Measurements from ENCODE around the gene SAP130. TPM values are rescaled to one million over a fixed set of nuclear protein-coding genes. Genes with fewer than 3 reads are reported as not detected.

SAP130 gene
- total RNA-seq, 2 donors from 2014 or later, result 47.7 to 58.9 TPM

DNA sequence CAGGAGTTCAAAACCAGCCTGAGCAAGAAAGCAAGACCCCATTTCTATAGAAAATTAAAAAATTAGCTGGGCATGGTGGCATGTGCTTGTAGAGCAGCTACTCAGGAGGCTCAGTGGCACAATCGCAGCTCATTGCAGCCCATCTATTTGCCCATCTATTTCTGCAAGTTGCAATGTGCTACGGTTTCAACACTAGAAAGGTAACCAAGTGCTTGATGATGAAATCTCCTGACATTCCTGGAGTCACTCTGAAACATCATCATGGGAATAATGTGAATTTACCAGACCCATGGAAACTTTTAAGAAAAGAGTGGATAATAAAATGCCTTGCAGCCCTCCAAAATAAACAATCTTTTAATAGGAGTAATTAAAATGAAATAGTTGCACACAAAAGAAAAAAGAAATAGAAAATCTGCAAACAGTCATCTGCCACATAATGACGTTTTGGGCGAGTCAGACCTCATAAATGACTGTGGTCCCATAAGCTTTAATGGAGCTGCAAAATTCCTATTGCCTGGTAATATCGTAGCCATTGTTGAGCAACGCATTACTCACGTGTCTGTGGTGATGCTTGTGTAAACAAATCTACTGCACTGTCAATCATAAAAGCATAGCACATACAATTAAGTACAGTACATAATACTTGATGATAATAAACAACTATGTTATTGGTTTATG lies 95.5 kb downstream of the SAP130 start:
- H3K4me3 ChIP-seq (ENCODE audit: low read length), result no peak overlapping the region
- H3K4me1 Mint-ChIP-seq, result no peaks in the 10 kb centered on the region
- no peaks in the 10 kb centered on the region for H3K4me1 ChIP-seq (ENCODE audit: control insufficient read depth, insufficient read depth, low read length)
- no peak overlapping the region for H3K27ac ChIP-seq (ENCODE audit: low read depth, low read length)
- no peaks in the 10 kb centered on the region for H3K36me3 ChIP-seq (ENCODE audit: control insufficient read depth, insufficient read depth, low read length)
- no peaks in the 10 kb centered on the region for H3K9me3 ChIP-seq (ENCODE audit: control insufficient read depth, low read length)
- 96 to 98% methylated on average over 6 to 7 of the region's 7 CpGs for WGBS, 2 experiments (ENCODE audit: insufficient coverage in 1 of 2, insufficient read length in 1 of 2)
- H3K27ac Mint-ChIP-seq, result no peak overlapping the region
- H3K36me3 Mint-ChIP-seq (ENCODE audit: low read depth), result no peaks in the 10 kb centered on the region
- no peak overlapping the region for H3K4me3 Mint-ChIP-seq
- H3K27me3 ChIP-seq (ENCODE audit: control insufficient read depth, insufficient read depth, low read length, poor library complexity, severe bottlenecking), result no peaks in the 10 kb centered on the region
- TF ChIP-seq, protein P1, sequence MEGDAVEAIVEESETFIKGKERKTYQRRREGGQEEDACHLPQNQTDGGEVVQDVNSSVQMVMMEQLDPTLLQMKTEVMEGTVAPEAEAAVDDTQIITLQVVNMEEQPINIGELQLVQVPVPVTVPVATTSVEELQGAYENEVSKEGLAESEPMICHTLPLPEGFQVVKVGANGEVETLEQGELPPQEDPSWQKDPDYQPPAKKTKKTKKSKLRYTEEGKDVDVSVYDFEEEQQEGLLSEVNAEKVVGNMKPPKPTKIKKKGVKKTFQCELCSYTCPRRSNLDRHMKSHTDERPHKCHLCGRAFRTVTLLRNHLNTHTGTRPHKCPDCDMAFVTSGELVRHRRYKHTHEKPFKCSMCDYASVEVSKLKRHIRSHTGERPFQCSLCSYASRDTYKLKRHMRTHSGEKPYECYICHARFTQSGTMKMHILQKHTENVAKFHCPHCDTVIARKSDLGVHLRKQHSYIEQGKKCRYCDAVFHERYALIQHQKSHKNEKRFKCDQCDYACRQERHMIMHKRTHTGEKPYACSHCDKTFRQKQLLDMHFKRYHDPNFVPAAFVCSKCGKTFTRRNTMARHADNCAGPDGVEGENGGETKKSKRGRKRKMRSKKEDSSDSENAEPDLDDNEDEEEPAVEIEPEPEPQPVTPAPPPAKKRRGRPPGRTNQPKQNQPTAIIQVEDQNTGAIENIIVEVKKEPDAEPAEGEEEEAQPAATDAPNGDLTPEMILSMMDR (conservative IDR thresholded peaks at IDR 0.05), result no peak
- H3K9ac ChIP-seq (ENCODE audit: extremely low read depth, low read length, poor library complexity, severe bottlenecking), result no peak overlapping the region
- DNase-seq, result no peak
- no peaks in the 10 kb centered on the region for H3K27me3 Mint-ChIP-seq (ENCODE audit: insufficient read depth)
- no peaks in the 10 kb centered on the region for H3K9me3 Mint-ChIP-seq

DNA sequence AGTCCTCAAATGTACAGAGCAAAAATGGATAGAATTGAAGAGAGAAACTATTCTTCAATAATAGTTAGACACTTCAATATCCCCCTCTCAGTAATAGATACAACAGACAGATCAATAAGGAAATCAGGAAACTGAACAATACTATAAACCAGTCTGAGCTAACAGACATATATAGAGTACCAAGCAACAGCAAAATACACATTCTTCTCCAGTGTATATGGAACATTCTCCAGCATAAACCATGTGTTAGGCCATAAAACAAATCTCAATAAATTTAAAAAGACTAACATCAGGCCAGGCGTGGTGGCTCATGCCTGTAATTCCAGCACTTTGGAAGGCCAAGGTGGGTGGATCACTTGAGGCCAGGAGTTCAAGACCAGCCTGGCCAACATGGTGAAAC lies 98.4 kb downstream of the SAP130 start:
- TF ChIP-seq, protein P1 (conservative IDR thresholded peaks at IDR 0.05), result no peak
- WGBS, 2 experiments (ENCODE audit: insufficient coverage in 1 of 2, insufficient read length in 1 of 2), result 93% methylated on average over 1 of the region's 1 CpG; no CpG with 5 or more reads in 1 of the 2 experiments
- Histone ChIP-seq H3K4me3 (ENCODE audit: low read length) (no peak overlapping the region), H3K27ac (ENCODE audit: low read depth, low read length) (no peak overlapping the region), H3K27me3 (ENCODE audit: control insufficient read depth, insufficient read depth, low read length, poor library complexity, severe bottlenecking) (no peaks in the 10 kb centered on the region), H3K4me1 (ENCODE audit: control insufficient read depth, insufficient read depth, low read length) (peaks cover 3% of the 10 kb centered on the region), H3K9me3 (ENCODE audit: control insufficient read depth, low read length) (no peaks in the 10 kb centered on the region), H3K36me3 (ENCODE audit: control insufficient read depth, insufficient read depth, low read length) (no peaks in the 10 kb centered on the region), H3K9ac (ENCODE audit: extremely low read depth, low read length, poor library complexity, severe bottlenecking) (no peak overlapping the region)
- no peak for DNase-seq
- Mint-ChIP-seq H3K4me1 (no peaks in the 10 kb centered on the region), H3K4me3 (no peak overlapping the region), H3K27me3 (ENCODE audit: insufficient read depth) (no peaks in the 10 kb centered on the region), H3K27ac (no peak overlapping the region), H3K36me3 (ENCODE audit: low read depth) (no peaks in the 10 kb centered on the region), H3K9me3 (peaks cover 6% of the 10 kb centered on the region)

GRCh38 chr2:127927384-127927783 lies 100.5 kb downstream of the SAP130 start:
- Histone ChIP-seq H3K4me3 (ENCODE audit: low read length) (no peak overlapping the region), H3K9ac (ENCODE audit: extremely low read depth, low read length, poor library complexity, severe bottlenecking) (no peak overlapping the region), H3K4me1 (ENCODE audit: control insufficient read depth, insufficient read depth, low read length) (peaks cover 3% of the 10 kb centered on the region), H3K27ac (ENCODE audit: low read depth, low read length) (no peak overlapping the region), H3K27me3 (ENCODE audit: control insufficient read depth, insufficient read depth, low read length, poor library complexity, severe bottlenecking) (no peaks in the 10 kb centered on the region), H3K9me3 (ENCODE audit: control insufficient read depth, low read length) (no peaks in the 10 kb centered on the region), H3K36me3 (ENCODE audit: control insufficient read depth, insufficient read depth, low read length) (no peaks in the 10 kb centered on the region)
- Mint-ChIP-seq H3K36me3 (ENCODE audit: low read depth) (no peaks in the 10 kb centered on the region), H3K27ac (no peak overlapping the region), H3K9me3 (peaks cover 6% of the 10 kb centered on the region), H3K4me3 (no peak overlapping the region), H3K4me1 (no peaks in the 10 kb centered on the region), H3K27me3 (ENCODE audit: insufficient read depth) (no peaks in the 10 kb centered on the region)
- 91% methylated on average over 1 of the region's 3 CpGs; no CpG with 5 or more reads in 1 of the 2 experiments for WGBS, 2 experiments (ENCODE audit: insufficient coverage in 1 of 2, insufficient read length in 1 of 2)
- TF ChIP-seq, protein P1 (conservative IDR thresholded peaks at IDR 0.05), result no peak
- DNase-seq, result no peak
